Suppressor macrophage treated with lipopolysaccharide for 1 hour (primary cell): ENCODE data around the gene ETNK2.
"Not testable (repeated sequence)": the region's sequence is repeated elsewhere in the genome, so short reads cannot be mapped to it uniquely, and the experiment has no call there.

Experiments
- DNase-seq, 3 donors: peaks; one replicate each; pipeline ENCODE4 v3.0.0-alpha.2; 2020 to 2022

ETNK2 gene

DNA sequence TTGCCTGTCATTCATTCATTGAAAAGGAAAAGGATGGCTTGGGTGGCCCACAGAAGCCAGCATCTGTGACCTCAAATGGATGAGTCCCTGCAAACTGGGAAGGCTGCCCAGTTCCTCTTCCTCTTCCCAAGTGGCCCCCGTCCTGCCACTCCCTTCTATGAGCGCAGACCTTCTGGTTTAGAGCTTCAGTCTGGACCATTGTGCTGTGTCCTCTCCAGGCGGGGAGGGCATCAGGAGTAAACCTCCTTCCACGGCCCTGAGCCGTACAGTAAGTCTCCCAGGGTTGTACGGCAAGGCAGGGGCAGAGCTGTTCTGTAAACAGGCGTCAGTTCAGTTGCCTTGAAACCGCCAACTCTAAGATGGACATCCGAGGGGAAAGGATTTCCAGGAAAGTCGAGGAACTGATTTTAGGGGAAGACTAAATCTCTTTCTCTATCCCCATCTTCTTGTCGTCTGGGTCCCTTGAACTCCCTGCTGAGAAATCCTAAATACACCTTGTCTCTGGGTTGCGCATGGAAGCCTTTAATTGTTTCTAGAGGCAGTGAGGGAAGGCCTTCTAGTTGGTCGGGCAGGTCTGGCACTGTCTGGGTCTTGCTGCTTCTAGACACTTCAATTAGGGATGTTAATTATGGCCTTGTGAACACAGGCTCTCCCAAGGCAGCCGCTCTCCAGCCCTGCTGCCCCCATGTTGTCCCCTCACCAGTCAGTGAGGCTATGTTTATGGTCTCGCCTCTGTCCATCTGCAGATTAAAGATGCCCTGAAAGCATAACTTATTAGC is 56.8 kb downstream of the ETNK2 start:
- DNase-seq, result peak in 1 of 3 donors; percentile 61

DNA sequence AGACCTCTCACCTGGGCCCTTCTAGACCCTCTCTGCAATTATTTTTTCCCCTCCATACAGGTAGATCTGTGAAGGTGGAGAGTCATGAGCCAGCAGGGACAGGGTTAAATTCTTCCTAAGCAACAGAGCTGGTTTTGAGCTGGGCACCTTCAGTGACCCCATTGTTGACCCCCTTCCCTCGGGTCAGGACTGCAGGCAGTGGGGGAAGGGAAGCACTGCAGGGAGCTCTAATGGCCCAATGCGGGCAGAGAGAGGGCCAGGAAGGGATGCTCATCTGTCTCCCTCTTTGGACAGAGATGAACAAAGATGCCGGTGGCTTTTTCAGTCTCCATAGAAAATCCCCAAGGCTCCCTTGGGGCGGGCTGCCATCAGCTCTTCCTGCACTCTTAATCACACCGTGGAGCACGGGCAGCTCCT is 57.5 kb downstream of the ETNK2 start:
- no peak for DNase-seq

DNA sequence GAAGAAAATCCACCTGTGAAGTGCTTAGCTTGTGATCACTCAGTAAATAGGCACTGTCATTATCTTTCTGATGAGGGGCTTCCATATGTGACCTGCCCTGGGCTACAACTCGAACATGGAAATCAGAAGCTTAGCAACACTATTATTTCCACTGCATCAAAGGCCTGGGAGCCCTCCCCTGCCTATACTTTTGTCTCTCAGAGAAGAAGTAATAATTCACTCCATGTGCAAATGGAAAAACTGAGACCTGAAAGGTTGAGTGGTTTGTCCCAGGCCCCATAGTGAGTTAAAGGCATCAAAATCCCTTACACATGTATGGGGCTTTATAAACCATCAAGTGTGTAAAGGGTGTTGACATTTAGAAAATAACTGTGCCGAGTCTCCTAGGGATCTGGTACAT is 58.1 kb downstream of the ETNK2 start:
- no peak for DNase-seq

DNA sequence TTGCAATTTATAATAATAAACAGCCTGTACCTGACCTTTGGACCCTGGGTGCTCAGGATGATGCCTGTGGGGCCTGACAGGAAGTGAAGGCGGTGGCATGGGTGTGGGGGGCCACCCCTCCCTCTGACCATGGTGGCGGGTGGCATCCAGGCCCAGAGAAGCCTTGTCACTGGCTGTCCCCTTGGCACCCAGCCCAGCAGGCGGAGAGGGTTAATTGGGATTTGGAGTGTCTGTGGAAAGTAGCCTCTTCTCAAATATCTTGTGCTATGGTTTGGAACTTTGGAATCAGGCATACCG is 58.5 kb downstream of the ETNK2 start:
- no peak for DNase-seq

DNA sequence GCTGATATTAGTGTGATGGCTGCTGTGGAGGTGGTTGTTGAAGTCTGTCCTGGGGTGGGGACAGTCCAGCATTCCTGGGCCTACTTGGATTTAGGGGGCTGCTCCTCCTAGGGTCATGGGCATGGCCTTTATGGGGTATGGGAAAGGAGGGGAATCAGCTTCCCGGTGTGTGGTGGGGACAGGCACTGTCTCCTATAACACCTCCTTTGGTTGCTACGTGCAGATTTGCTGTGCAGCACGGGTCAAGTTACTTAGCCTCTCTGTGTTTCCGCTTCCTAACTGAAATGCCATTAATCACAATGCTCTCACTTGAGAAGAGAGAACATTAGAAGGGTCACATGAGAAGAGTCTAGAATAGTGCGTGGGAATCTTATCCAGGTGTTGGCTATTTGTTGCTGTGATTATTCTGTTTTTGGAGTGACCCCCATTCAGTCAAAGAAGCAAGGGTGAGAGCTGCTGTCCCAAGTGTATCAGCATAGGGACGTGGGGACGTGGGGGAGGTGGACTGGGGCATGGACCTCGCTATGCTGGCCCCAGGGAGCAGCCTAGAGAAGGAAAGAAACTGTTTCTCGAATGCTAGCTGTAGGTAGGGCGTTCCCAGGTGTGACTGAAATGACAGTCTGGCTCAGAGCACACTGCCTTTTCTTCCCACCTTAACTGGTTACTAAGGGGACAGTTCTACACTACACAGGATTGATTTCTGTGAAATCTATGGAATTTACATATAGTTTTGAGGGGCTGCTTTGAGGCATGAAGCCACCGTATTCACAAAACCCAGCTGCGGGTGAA is 59.0 kb downstream of the ETNK2 start:
- DNase-seq, result no peak

DNA sequence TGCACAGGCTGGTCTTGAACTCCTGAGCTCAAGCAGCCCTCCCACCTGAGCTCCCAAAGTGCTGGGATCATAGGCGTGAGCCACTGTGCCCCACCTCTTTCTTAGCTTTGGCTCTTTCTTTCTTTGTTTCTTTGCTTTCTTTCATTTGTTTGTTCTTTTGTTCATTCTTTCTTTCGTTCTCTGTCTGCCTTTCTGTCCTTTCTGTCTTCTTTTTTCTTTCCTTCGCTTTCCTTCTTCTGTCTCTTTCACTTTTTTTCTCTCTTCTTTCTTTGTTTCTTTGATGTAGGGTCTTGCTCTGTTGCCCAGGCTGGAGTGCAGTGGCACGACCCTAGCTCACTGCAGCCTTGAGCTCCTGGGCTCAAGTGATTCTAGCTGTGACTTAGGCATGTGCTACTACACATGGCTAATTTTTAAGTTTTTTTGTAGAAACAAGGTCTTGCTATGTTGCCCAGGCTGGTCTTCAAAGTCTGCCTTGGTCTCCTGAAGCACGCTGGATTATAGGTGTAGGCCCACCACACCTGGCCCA is 60.0 kb downstream of the ETNK2 start:
- no peak for DNase-seq

DNA sequence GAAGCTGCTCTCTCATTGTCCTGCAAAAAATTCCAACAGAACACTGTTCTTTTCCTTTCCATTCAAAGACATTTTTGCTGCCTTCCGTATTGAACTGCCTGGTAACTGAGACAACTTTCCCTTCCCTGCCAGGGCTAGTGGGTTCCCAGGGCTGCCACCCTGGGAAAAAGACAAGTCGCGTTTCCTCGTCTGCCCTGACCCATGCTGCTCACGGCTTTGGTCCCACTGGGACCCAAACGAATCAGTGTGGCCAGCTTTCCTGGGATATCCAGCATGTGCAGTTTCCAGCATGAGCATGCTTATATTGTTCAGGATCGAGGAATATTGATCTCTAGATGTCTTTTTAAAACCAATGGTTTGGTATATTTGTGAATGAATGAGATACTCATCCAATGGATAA is 60.8 kb downstream of the ETNK2 start:
- no peak for DNase-seq

DNA sequence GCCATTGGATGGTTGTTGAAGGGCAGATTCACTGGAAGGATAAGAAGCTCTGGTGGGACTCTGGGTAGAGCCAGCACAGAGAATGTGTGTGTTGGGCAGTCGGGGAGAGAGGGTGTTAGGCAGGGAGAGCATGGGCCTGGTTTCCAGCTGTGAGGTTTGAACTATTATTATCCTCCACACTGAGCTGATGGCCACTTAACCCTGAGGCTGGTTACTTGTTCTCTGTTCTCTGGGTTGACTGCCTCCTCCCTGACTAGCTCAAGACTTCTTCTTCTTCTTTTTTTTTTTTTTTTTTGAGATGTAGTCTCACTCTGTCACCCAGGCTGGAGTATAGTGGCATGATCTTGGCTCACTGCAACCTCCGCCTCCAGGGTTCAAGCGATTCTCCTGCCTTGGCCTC is 61.7 kb downstream of the ETNK2 start:
- not testable (repeated sequence) for DNase-seq

DNA sequence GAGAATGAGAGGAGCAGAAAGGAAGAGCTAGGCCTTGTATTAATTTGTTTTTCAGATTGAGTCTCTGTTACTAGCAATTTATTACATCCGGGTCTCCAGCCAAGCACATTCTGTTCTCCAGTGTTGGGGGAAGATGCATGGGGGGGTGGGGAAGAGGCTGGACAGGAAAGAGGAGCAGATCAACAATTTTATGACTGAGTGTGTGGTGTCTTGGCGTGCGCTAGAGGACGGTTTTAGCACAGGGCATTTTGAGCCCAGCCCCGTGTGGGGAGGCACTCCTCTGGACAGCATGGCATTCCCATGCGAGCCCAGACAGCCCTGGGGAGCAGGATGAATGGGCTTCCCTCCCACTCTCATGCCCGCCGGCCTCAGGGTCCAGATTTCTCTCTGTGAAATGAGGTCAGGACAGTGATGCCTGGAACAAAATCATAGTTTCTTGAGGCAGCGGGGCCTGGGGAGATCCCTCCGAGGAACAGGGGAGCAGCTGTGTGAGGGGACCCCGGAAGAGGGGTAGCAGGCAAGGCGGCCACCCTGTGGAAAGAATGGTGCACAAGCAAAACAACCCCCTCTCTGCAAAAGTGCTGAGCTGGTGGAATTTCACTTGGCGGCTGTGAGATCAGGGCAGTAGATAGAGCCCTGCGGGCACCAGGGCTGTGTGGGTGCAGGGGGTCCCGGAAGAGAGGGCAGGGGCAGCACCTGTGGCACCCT is 62.6 kb downstream of the ETNK2 start:
- DNase-seq, result no peak

DNA sequence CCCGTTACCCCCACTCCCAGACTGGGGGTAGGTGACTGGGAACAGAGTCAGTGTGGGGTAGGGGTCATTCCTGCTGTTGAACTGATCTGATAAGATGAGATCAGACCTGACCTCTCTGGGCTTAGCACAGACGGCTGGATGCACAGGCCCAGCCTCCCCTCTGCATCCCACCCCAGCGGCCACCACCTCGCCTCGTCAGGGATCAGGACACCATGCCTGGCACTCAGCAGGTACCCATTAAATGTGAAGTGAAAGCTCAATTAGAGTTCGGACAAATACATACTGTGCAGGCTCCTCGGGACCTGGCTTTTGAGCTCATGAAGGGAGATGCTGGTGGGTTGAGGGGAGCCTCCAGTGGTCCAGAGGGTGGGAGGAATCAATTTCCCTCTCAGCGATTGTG is 63.2 kb downstream of the ETNK2 start:
- DNase-seq, result no peak

DNA sequence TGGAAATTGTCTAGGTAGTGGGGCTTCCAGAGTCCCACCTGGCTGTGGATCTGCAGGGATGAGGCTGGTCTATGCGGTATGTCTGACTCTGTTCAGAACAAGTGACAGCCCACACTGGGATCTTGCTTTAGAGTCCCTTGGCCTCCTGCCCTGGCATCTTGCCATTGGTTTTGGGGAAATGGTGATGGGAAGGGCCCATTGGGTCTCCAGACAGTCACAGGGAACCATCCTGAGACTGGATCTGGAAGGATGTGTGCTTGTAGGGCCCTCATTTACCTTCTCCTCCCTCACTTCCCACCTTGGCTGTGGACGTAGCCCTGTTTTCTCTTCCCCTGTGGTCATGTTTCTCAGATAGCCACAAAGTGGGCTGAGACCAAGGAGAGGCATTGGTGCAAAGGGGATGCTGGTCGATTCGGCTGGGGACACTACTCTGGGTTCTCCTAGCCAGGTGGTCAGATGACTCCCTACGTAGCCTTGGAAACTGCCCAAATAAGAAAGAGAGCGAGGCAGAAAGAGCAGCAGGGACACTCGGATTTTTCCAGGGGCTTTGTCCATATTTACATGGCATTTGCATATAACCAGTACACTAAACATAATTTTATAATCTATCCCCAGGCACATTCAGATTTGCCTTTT is 63.8 kb downstream of the ETNK2 start:
- DNase-seq, result no peak

DNA sequence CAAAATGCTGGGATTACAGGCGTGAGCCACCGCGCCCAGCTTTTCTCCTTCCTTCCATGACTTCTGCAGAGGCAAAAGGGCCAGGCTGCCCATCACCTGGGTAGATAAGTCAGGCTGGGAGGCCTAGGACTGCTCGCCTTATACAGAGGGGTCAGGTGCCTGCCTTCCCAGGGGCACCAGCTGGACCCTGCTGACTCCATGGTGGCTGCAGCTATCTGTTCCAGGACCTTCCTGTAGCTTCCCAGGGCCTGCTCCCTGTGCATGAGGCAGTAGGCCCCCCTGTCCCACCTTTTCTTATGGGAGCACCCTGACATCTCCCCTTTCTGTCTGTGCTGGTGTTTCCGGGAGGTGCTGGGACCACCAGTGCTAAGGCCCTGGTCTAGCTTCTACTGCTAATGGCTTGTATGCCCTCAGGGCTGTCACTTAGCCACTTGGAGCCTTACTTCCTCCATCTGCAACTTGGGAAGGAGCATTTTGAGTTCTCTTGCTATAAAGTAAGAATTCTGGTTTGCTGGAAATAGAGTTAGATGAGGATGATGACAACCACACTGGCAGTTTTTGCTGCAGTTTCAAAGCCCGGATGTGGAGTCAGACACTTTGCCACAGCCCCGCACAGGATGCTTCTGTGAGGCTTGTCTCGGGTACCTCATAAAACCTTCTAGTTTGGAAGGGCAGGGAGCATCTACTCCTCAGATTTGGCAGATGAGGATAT is 64.5 kb downstream of the ETNK2 start:
- DNase-seq, result no peak

DNA sequence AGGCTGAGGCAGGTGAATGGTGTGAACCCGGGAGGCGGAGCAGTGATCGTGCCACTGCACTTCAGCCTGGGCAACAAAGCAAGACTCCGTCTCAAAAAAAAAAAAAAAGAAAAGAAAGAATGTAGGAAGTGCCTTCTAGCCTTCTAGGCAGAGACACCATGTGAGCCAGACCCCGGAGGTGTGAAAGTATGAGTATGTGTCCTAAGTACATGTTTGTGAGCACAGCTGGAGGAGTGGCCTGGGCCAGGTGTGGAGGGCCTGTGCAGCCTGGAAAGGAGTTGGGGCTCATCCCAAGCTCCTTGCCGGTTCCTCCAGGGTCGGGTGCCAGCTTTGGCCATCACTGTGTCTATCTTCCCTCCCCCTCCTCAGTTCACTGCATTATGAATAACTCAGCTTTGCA is 66.0 kb downstream of the ETNK2 start:
- no peak for DNase-seq

DNA sequence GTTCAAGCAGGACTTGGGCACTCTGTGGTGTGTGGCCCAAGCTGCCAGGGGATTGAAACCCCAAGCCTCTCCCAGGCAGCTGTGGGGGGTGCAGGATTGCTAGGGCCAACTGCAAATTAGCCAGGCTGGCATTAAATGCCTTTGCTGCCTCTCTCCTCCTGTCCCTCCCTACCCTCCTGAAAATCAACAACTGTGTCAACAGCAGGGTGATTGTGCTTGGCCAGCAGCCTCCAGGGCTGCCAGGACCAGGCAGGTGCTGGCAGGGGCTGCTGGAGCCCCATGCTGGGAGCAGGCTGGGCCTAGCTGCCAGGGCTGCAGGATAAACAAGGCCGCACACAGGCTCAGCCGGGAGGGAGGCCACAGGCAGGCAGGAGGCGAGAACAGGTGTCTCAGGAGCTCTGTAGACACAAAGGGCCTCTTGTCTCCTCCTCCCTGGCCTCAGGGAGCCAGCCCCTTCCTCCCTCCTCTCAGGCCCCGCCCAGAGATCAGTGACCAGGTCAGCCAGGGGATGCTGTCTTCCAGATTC is 67.5 kb downstream of the ETNK2 start:
- no peak for DNase-seq

DNA sequence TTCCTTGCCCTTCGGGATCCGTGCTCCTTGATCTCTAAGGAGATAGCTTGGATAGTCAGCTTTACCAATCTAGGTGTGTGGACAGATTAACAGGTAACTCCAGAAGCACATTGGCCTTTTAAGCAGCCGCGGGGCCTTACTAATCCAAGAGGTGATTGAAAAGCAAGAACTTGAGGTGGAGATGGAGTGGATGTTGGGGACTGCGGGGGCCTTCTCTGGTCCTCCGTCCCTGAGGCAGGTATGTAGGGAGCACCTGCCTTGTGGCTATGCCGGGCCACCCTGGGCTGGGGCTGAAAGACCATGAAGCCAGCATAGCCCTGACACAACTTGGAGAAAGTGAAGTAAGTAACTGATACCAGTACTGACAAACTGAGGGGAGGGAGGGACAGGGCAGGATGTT is 68.4 kb downstream of the ETNK2 start:
- no peak for DNase-seq

DNA sequence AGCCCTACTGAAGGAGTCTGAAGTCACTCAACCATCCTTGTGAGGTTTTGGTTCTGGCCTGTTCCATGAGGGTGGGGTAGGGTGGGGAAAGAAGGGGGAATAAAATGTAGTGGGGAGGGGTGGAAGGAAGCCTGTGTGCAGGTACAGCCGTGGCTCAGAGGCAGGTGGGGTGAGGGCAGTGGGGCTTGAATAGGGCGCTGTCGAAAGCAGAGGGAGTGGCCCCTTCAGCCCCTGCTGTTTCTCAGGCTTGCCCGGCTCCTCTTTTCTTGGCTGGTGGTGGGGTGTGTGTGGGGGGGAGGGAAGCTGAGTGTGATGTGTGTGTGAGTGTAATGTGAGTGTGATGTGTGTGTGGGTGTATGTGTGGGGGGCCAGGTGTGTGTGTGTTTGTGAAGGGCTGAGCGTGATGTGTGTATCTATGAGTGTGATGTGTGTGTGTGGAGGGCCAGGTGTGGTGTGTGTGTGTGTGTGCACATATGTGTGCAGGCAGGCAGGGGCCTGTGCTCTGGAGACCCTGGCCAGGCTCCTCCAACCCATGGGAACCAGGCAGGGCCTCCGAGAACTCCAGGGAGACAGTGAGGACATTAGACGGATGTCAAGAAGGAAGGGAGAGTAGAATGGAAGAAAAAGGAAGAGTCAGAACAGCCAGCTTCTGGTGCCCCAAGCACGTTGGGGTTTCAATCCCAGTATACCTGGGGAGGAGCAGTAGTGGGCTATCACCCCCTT is 69.9 kb downstream of the ETNK2 start:
- DNase-seq, result no peak

DNA sequence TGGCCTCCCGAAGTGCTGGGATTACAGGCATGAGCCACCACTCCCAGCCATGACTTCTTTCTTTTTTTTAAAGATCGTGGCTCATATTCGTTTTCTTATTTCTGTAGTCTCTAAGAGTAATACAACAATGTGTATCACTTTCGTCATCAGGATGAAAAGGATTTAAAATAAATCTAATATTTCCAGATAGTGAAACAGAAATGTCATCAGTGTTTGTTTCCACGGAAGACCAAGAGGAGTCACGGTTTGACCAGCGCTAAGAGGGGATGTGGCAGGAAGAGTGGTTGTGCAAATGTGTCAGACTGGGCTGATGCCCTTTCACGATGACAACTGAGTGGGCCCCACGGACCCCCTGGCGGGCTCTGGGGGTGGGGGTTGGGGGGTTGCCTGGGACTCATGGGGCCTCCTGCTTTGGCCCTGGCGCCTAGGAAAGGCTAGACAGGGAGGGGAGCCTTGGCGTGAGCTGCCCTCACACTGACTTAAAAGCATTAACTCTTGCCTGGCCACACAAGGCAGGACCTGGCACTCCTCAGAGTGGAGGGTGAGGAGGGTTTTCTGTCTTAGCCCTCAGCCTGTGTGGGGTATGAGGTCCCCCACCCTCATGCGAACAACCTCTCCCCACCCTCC is 70.6 kb downstream of the ETNK2 start:
- no peak for DNase-seq
